ENCODE measurements around the gene CCDC110. TPM values are rescaled to one million over a fixed set of nuclear protein-coding genes. Genes with fewer than 3 reads are reported as not detected.

CCDC110 gene
- total and polyA plus RNA-seq, 9 of the 15 experiments (the other 6 are each of a cell fraction or from before 2014, with no cell fraction given): 0.04 to 0.35 (median 0.07) TPM; not detected in 4

DNA sequence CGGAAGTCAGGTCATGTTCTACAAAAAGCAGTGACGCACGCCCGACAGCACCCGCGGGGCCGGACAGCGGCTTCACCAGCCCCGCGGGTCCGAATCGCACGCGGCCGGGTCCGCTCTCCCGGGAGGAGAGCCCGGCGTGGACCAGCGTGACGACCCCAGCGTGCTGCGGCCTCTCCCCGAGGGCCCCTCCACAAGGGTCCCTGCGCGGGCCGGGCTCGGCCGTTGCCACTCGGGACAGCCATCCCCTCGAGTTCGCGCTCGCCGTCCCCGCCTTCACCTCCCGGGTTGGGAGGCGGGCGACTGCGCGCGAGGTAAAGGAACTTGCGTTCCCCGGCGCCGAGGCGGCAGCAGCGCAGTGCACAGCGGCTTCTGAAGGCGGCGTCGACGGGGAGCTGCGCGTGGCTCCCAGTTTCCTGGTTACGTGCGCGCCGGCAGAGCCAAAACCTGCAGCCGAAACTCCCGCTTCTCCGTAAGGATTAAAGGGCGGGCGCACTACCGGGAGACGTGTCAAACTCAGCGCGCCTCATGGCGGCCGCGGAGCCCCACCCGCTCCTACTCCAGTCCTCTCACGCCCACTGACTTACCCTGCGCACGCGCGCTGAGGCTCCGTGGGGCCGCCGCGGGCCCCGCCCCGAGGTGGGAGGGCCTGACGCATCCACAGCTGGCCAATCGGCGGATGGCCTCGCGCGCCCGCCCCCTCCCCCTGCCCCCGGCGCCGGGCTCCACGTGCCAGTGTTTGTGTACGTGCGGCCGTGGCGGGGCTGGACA, 75.4 kb downstream of the CCDC110 start (continued):
- TF ChIP-seq CBX8 (IDR thresholded peaks at IDR 0.05; ENCODE audit: borderline replicate concordance, extremely low read depth, low read depth, low read length, poor library complexity, severe bottlenecking) (no peak), SAFB (IDR thresholded peaks at IDR 0.05; ENCODE audit: borderline replicate concordance, low read depth, low read length) (peak; percentile 99), XRCC3 (IDR thresholded peaks at IDR 0.05) (no peak), TRIM28 (IDR thresholded peaks at IDR 0.05) (no peak; the same call in 1 of the 2 replicates), TAF7 (tag; IDR thresholded peaks at IDR 0.05) (no peak), MTA1 (IDR thresholded peaks at IDR 0.05; ENCODE audit: borderline replicate concordance) (peak; percentile 88), ATF7 (IDR thresholded peaks at IDR 0.05) (peak; percentile 96), BHLHE40 (IDR thresholded peaks at IDR 0.05; ENCODE audit: low read length) (peak; percentile 93), ASH1L (IDR thresholded peaks at IDR 0.05; ENCODE audit: borderline replicate concordance, low read depth, partially characterized antibody) (no peak), ZNF354B (CRISPR knock-in tag; IDR thresholded peaks at IDR 0.05) (no peak), MCM5 (IDR thresholded peaks at IDR 0.05; ENCODE audit: low read depth) (no peak), PHF8 (IDR thresholded peaks at IDR 0.05; ENCODE audit: borderline replicate concordance, low read length) (peak; percentile 70; the same call in 1 of the 2 replicates), PYGO2 (tag; IDR thresholded peaks at IDR 0.05) (no peak), RNF2 (IDR thresholded peaks at IDR 0.05) (peak; percentile 88), MTA3 (IDR thresholded peaks at IDR 0.05; ENCODE audit: borderline replicate concordance) (peak; percentile 98), ZNF445 (CRISPR knock-in tag; IDR thresholded peaks at IDR 0.05; ENCODE audit: low read depth) (no peak), RFX1 (IDR thresholded peaks at IDR 0.05) (no peak), FOSL1 (tag; conservative IDR thresholded peaks at IDR 0.05) (no peak; the same call in 1 of the 2 replicates), SAP30 (IDR thresholded peaks at IDR 0.05; ENCODE audit: borderline replicate concordance, insufficient read depth, low read depth, low read length, poor library complexity, severe bottlenecking) (peak; percentile 88), CHD2 (IDR thresholded peaks at IDR 0.05; ENCODE audit: low read depth, low read length) (peak; percentile 10; the same call in 1 of the 2 replicates), MIER1 (IDR thresholded peaks at IDR 0.05; ENCODE audit: low read depth) (0 out of 2 replicates have a peak, but pooled peaks have one; percentile 69), TEAD4 (IDR thresholded peaks at IDR 0.05; ENCODE audit: low read length) (no peak), TEAD4 (CRISPR knock-in tag; IDR thresholded peaks at IDR 0.05; ENCODE audit: borderline replicate concordance) (no peak), E2F3 (CRISPR knock-in tag; IDR thresholded peaks at IDR 0.05) (peak; percentile 70)
- TF ChIP-seq, protein P1, sequence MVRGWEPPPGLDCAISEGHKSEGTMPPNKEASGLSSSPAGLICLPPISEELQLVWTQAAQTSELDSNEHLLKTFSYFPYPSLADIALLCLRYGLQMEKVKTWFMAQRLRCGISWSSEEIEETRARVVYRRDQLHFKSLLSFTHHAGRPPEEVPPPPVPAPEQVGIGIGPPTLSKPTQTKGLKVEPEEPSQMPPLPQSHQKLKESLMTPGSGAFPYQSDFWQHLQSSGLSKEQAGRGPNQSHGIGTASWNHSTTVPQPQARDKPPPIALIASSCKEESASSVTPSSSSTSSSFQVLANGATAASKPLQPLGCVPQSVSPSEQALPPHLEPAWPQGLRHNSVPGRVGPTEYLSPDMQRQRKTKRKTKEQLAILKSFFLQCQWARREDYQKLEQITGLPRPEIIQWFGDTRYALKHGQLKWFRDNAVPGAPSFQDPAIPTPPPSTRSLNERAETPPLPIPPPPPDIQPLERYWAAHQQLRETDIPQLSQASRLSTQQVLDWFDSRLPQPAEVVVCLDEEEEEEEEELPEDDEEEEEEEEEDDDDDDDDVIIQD (CRISPR knock-in tag; IDR thresholded peaks at IDR 0.05): no peak
- TF ChIP-seq, protein P2, sequence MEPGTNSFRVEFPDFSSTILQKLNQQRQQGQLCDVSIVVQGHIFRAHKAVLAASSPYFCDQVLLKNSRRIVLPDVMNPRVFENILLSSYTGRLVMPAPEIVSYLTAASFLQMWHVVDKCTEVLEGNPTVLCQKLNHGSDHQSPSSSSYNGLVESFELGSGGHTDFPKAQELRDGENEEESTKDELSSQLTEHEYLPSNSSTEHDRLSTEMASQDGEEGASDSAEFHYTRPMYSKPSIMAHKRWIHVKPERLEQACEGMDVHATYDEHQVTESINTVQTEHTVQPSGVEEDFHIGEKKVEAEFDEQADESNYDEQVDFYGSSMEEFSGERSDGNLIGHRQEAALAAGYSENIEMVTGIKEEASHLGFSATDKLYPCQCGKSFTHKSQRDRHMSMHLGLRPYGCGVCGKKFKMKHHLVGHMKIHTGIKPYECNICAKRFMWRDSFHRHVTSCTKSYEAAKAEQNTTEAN (CRISPR knock-in tag; IDR thresholded peaks at IDR 0.05): peak; percentile 88; the same call in 1 of the 2 replicates
- TF ChIP-seq, protein P3, sequence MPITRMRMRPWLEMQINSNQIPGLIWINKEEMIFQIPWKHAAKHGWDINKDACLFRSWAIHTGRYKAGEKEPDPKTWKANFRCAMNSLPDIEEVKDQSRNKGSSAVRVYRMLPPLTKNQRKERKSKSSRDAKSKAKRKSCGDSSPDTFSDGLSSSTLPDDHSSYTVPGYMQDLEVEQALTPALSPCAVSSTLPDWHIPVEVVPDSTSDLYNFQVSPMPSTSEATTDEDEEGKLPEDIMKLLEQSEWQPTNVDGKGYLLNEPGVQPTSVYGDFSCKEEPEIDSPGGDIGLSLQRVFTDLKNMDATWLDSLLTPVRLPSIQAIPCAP (CRISPR knock-in tag; IDR thresholded peaks at IDR 0.05; ENCODE audit: borderline replicate concordance): no peak

Data from K562 (cell line).